Fibroblast of skin of right quadriceps (primary cell): ENCODE measurements around the gene BCAN.
"Not testable (repeated sequence)": the region's sequence is repeated elsewhere in the genome, so short reads cannot be mapped to it uniquely, and the experiment has no call there.

ENCODE experiments used
- DNase-seq: peaks from one replicate; pipeline ENCODE4 v3.0.0-alpha.2; 2013

BCAN gene, protein sequence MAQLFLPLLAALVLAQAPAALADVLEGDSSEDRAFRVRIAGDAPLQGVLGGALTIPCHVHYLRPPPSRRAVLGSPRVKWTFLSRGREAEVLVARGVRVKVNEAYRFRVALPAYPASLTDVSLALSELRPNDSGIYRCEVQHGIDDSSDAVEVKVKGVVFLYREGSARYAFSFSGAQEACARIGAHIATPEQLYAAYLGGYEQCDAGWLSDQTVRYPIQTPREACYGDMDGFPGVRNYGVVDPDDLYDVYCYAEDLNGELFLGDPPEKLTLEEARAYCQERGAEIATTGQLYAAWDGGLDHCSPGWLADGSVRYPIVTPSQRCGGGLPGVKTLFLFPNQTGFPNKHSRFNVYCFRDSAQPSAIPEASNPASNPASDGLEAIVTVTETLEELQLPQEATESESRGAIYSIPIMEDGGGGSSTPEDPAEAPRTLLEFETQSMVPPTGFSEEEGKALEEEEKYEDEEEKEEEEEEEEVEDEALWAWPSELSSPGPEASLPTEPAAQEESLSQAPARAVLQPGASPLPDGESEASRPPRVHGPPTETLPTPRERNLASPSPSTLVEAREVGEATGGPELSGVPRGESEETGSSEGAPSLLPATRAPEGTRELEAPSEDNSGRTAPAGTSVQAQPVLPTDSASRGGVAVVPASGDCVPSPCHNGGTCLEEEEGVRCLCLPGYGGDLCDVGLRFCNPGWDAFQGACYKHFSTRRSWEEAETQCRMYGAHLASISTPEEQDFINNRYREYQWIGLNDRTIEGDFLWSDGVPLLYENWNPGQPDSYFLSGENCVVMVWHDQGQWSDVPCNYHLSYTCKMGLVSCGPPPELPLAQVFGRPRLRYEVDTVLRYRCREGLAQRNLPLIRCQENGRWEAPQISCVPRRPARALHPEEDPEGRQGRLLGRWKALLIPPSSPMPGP

DNA sequence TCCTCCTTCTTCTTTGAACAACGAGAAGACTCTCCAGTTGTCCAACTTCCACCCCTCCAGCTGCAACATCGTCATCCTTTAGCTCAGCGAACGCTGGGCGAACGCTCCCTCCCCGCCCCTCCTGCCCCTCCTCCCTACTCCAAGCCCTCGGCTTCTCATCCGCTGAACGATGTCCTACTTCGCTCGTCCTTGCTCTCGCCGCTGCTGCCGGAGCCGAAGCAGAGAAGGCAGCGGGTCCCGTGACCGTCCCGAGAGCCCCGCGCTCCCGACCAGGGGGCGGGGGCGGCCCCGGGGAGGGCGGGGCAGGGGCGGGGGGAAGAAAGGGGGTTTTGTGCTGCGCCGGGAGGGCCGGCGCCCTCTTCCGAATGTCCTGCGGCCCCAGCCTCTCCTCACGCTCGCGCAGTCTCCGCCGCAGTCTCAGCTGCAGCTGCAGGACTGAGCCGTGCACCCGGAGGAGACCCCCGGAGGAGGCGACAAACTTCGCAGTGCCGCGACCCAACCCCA, at the start of gene BCAN:
BCAN (plus strand) TSS at position 357 of the 504 bp plus-strand sequence. CDS start 3,938 bp downstream, outside the sequence.
- no peak for DNase-seq

DNA sequence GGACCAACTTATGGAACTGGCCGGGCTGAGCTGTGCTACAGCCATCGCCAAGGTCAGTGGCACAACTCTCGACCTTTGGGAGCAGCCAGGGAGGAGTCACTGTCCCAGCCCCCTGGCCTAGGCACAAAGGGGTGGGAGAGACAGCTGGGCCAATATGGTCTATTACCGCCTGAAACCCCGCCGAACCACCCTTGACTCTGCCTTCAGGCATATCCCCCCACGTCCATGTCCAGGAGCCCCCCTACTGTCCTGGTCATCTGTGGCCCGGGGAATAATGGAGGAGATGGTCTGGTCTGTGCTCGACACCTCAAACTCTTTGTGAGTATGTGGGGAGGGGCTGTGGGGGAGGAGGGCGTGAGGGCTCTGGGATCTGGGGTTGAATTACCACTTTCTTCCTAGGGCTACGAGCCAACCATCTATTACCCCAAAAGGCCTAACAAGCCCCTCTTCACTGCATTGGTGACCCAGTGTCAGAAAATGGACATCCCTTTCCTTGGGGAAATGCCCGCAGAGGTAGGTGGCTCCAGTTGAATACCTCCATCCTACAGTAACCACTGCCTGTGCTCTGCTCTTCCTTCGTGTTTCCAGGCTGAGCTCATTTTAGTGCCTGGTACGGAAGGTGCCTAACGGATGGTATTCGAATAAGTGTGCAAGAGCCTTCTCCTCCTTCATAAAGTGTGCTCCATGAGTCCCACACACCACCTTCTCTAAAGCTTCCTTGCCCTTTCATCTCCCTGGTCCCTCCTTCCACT, 49.6 kb upstream of the BCAN start:
- no peak for DNase-seq

DNA sequence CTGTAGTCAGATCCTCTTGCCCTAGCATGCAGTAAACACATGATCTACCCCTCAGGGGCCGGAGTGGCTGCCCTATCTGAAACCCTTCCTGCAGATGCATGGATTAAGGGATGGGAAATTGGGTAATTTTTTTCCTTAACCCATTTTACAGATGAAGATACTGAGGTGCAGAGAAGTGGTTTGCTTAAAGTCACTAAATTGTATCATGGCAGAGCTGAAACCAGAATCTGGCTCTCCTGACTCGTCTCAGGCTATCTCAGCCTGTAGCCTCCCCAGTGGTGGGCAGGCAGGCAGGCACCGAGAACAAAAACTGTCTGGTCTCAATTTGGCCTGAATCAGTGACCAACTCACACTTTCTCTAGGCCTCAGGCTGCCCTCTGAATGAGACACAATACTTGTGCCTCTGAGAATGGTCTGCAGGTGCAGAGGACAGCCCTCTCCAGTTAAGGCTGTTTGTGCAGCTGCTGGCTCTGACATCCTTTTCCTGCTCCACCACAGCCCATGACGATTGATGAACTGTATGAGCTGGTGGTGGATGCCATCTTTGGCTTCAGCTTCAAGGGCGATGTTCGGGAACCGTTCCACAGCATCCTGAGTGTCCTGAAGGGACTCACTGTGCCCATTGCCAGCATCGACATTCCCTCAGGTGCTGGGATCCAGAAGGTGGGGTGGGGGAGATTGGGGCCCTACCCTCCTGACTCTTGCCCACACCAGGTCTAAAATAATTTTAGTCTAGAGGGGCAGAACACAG, 48.8 kb upstream of the BCAN start:
- no peak for DNase-seq

DNA sequence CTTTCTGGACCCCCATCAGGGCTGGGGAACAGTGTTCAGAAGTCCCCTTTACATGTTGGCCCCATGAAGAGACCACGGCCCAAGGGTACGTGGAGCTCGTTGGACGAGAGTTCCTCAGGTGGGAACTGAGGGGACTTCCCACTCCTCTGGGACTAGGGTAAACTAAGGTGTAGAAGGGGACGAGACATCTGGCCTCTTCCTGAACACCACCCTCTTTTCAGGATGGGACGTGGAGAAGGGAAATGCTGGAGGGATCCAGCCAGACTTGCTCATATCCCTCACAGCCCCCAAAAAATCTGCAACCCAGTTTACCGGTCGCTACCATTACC, 48.3 kb upstream of the BCAN start:
- DNase-seq, result no peak

DNA sequence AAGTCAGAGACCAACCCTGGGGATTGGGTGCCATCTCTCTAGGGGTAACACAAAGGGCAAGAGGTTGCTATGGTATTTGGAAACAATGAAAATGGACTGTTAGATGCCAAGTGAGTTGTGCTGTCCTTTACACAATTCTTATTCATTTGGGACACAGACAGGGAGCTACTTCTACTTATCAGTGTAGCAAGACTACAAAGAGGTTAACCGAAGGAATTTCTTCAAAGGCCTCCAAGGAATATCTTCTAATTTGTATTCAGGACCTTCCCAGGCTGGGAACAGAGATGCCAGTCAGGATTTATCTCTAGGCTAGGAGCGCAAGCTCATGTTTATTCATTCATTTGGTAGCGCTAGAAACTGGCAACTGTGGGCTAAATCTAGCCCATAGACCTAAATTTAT, 47.7 kb upstream of the BCAN start:
- DNase-seq, result no peak

DNA sequence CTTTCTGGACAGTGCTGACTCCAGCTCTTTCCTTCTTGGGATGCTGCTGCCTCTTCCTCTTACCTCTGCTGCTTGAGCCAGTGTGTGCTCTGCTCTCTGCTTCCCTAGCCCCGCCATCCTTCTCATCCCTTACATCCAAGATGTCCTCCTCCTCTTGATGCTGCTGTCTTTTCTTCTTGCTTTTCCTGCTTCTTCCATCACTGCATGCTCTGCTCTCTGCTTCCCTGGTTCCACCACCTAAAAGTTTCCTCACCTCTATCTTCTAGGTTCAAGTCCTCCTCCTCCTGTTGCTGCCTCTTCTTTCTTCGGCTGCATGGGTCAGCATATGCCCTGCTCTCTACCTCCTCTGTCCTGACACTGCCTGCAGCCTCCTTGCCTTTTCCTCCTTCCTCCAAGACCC, 46.9 kb upstream of the BCAN start:
- no peak for DNase-seq

DNA sequence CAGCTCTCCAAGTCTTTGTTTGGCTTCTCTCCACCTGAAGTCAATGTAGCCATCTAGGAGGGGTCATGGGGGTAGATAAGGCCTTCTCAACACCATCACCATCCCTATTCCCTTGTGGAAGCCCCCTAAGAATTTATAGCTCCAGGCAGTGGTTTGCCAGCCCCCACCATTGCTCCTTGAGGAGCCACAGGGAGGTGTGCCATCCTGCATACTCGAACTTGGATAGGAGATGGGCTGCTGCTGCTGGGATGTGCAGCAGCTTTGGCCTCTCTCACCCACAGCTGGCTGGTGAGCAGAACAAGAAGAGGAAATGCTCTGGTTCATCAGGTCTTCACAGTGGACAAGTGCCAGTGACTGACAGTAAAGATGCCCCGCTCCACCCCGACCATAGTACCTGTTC, 45.5 kb upstream of the BCAN start:
- no peak for DNase-seq

DNA sequence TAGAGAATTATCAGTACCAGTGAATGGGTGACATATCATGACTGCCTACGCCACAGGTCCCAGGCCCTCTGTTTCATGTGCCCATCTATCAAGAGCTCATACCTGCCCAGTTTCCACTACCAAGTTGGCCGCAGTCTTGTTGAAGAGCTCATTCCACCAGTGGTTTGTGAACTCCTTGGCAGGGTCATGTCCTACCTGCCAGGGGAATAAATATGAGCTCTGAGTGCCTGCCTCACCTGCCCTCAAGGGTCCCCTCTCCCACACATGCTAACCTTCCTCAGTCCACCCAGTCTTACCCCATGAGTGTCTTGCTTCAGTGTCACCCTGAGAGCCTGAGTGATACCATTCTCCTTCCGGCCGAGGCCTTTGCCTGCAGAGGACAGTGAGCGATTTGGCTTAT, 43.8 kb upstream of the BCAN start:
- no peak for DNase-seq

DNA sequence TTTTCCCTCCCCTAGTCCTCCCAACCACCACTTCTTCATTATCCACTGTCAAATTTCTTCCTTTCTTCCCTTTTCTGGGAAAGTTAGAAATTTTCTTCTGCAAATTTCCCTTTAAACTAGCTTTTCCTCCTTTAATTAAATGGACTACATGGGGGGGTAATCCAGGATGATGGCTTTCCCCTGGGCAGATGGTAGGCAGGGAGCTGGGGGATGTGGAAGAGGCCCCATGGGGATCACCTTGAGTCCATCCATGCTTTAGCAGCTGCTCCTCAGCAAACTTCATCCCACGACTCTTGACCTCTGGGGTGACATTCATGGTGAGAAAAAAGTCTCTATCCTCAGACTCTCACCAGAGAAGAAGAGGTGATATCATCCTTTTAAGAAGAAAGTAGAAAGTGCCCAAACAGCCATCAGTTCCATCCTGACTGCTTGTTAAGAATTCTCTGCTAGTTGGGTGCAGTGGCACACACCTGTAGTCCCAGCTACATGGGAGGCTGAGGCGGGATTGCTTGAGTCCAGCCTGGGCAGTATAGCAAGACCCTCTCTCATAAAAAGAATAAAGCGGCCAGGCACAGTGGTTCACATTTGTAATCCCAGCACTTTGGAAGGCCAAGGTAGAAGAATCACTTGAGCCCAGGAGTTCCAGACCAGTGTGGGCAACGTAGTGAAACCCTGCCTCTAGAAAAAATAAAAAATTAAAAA, 43.0 kb upstream of the BCAN start:
- no peak for DNase-seq

DNA sequence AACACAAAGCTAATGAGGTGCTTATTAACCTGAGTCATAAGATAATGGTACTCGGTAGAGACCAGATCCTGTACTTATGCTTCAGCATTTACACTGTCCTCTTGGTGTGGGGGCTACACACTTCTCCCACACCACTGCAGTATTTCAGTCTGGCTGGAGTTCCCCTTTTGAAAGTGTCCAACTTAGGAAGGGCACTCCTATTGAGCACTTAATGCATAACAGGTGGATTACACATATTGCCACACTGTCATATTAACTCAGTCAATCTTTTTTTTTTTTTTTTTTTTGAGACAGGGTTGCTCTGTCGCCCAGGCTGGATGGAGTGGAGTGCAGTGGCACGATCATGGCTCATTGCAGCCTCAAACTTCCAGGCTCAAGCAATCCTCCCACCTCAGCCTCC, 42.1 kb upstream of the BCAN start:
- DNase-seq, result no peak

DNA sequence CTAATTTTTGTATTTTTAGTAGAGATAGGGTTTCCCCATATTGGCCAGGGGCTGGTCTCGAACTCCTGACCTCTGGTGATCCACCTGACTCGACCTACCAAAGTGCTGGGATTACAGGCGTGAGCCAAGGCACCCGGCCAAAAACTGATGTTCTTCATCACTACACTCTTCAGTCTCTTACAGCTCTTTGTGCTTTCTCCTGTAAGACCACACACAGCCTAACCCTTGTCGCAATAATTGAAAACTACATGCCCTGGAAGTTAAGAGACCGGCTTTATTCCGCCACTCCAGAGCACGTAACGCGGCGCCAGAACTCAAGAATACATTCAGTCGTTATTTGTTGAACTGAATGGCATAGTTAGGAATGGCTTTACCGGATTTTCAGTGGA, 41.2 kb upstream of the BCAN start:
- DNase-seq, result no peak

DNA sequence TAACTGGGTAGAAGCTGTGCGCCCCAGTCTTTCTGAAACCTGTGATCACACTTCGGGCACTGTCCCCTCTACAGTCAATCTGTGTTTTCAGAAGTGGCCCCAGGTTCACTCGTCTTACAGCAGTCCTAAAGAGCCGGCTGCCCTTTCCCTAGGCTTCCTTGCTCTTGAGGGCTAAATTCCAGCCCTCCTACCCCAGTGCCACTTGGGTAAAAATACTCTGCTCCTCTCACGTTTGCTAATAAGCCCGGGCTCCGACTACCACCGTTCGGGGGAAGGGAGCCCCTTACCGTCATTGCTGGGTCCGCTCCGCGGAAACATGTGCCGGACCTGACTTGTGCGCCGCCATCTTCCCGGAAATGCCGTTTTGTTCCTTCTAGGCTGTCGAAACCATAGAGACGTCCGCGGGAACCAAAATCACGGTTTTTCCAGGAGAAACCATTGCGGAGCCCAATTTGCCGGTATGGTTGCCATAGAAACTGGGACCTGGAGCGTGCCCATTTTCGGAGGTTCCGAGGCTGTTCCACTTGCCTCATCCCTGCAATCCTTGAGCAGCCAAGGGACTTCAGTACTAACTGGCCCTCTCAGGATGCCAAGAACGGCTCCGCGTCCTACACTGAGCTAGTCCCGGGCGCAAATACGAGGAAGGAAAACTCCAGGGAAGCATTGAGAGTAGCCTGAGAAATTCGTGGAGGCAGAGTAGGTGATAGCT, 40.6 kb upstream of the BCAN start, which contains the start of gene GPATCH4:
GPATCH4 (minus strand) TSS at position 358 of the 709 bp plus-strand sequence.
- DNase-seq, result peak; percentile 92

DNA sequence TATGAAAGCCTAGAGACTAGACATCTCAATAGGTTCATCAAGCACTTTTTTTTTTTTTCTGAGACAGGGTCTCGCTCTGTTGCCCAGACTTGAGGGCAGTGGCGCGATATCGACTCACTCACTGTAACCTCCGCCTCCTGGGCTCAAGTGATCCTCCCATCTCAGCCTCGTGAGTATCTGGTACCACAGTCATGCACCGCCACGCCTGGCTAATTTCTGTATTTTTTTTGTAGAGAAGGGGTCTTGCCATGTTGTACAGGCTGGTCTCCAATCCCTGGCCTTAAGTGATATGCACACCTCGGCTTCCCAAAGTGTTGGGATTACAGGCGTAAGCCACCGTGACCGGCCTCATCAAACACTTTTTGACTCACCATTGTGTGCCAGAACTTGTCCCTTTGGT, 40.0 kb upstream of the BCAN start:
- DNase-seq, result no peak

DNA sequence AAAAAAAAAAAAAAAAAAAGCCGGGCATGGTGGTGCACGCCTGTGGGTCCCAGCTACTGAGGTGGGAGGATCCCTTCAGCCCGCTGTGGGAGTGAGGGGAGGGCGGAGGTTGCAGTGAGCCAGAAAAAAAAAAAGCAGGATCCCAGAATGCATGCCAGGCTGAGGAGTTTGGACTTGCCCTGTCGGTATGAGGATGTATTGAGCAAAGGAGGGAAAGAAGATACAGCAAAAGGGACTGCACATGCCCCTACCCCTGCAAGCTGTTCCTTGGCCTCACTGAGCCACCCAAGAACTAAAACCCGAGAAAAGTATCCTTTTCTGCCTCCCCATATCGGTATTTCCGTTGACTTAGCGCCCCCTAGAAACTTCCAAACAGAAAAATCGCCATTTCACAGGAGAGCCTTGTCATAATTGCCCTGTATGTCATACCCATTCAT, 39.3 kb upstream of the BCAN start:
- no peak for DNase-seq

DNA sequence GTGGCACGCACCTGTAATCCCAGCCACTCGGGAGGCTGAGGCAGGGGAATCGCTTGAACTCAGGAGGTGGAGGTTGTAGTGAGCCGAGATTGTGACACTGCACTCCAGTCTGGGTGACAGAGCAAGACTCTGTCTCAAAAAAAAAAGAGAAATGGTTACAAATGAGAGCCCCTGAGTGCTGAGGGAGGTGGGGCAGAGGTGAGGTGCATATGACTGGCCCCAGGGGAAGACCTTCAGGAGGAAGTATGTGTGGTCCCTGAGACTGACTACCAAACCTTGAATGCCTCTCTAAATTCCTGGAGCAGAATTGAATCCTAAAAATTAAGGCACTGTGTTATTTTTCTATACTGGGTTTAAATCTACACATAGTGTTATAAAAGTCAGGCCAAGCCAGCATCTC, 34.6 kb upstream of the BCAN start:
- DNase-seq, result not testable (repeated sequence)

DNA sequence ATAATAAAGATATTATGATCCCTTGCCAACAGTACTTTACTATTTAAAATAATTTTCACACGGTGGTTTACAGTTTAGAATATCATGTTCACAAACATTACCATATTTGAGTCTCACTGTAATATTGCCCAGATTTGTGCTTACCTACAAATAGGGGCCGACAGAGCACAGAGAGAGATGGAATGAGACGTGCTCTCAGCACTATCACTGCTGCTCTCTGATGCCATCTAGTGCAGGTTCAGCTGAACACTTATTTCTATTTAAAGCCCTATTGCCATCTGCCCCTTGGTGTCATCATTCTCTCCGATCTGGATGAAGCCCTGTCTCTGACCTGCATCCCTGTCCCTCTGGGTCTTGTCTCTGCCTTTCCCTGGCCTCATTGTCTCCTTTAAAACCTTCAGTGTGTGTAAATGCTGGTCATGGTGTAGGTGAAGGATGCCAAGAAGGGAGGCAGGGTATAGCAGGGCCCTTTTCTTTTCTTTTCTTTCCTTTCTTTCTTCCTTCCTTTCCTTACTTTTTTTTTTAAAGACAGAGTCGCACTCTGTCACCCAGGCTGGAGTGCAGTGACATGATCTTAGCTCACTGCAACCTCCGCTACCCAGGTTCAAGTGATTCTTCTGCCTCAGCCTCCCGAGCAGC, 33.8 kb upstream of the BCAN start:
- DNase-seq, result peak; percentile 64

DNA sequence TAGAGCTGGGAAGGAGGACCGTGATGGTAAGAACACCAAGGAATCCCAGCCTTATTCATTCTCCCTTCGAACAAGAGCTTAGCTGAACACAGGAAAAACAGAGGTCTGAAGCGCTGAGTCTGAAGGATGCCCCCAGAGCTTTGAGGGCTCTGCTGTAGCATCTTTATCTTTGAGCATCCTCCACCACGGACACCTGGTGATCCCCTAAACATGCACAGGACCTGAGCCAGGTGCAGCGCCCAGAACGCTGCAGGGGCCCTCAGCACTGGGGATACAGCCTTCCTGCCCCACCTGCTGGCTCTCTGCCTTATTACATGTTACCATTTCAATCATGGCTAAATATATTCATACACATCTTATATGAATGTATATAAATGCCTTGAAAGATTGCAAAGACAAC, 32.9 kb upstream of the BCAN start:
- DNase-seq, result no peak

DNA sequence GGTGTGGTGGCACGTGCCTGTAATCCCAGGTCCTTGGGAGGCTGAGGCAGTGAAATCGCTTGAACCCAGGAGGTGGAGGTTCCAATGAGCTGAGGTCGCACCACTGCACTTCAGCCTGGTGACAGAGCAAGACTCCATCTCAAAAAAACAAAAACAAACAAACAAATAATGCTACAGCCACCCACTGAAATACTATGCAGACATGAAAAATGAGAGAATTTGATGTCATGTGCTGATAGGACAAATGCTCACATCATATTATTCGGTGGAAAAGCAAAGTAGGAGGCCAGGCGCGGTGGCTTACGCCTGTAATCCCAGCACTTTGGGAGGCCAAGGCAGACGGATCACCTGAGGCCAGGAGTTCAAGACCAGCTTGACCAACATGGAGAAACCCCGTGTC, 31.8 kb upstream of the BCAN start:
- not testable (repeated sequence) for DNase-seq

DNA sequence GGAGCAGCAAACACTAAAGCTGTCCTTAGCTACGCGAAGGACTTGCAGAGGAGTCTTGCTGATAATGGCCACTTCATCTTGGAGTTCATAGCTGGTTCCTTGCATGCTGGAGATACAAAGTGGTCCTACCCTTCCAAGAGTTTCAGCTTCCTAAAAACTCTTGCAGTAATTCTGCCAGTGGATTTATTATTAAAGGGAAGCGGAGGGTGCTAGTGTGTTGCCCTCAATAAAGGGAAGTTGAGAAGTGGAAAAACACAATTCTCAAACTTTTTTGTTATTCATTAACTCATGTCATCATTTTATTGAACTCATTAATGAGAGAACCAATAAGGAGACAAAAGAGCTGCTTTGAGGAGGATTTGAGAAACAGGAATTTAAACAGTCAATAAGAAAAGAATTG, 29.3 kb upstream of the BCAN start:
- no peak for DNase-seq

DNA sequence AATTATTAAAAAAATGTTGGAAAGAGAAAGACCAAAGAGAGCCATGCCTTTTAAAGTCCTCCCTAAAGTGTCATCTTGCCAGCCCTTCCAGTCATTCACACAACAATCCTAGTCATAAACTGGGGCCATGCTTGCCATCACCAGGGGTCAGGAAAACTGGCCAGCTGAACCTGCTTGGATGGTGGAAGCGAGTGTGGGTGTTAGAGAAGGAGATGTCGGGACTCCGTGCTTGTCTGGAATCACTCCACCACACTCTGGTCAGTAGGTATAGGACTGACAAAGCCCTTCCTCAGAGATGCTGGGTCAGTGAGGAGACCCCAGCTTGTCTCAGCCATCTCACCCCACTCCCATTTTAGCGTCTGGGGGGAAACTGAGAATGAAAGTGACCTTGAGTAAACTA, 26.0 kb upstream of the BCAN start:
- DNase-seq, result no peak

DNA sequence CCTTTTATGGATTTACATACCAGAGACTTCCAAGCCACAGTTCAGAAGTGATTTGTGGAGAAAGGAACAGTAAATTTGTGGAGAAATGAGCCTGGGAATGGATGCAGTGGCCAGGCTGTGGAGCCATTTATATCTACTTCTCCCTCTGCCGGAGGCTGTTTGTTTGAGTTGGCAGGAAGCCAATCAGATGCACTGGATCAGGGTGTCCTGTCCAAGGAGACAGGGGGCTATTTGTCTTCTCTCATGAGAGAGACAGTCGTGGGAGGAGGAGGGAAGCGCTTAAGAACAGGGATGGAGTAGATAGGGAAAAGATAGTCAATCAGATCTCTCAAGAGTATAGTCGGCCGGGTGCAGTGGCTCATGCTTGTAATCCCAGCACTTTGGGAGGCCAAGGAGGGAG, 25.5 kb upstream of the BCAN start:
- peak; percentile 56 for DNase-seq
